ENCODE results near the gene CAPSL.

GRCh38 chr5:35877655-35878054 lies 60.8 kb downstream of the CAPSL start:
- TF ChIP-seq EZH2 (IDR thresholded peaks at IDR 0.05; ENCODE audit: insufficient read depth, poor library complexity, severe bottlenecking), result no peak
- TF ChIP-seq EZH2phosphoT487 (IDR thresholded peaks at IDR 0.05; ENCODE audit: insufficient read depth, low read depth), result no peak
